ENCODE data around the gene EXOC6B.

- TF ChIP-seq CTCF (conservative IDR thresholded peaks at IDR 0.05) = peak; percentile 95
- TF ChIP-seq EZH2 (IDR thresholded peaks at IDR 0.05; ENCODE audit: low read depth) = no peak
Measured at GRCh38 chr2:72770879-72771461, 54.9 kb downstream of the EXOC6B start.
